ENCODE measurements around the gene NFKBIA.
"Not testable (repeated sequence)": the region's sequence is repeated elsewhere in the genome, so short reads cannot be mapped to it uniquely, and the experiment has no call there.

Gene NFKBIA

DNA sequence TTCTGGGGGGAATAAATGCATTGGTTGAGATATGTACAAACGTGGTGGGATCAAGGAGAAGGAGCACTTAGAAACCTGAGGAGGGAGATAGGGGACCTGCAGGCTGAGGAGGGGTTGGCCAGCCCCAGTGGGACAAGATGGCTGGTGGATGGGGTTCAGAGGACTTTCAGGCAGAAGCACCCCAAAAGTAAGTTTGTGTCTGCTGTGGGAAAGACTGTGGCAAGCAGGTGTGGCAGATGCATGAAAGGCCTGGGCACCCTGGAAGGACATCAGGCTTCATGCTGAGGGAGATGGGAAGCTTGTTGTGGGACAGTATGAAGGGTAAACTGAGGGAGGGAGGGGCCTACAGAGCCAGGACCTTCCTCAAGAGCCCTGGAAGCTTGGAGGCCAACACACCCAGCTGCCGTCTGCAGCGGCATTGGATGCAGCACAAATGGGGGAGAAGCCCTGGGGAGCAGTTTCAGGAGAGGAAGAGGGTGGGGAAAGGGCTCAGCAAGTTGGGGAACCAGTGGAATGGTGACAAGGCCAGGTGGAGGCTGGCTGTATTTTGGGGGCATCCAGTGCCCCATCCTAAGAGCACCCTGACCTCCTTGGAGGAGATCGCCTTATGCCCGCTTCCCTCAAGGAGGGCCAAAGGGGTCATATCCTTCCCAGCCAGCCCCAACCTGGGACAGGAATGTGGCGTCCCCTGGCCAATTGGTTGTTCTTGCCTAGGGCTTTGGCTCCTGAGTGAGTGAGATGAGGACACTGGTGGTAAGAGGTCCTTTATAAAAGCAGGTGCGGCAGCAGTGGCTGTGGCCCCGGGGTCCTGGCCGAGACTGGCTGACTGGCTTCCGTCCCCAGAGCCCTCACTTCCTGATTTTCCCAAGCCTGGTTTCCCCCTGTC, 20.7 kb downstream of the NFKBIA start:
- in situ Hi-C loops (cut with HindIII; ENCODE audit: low pct_ligation_motif_present, low pct_unique_long_range_greater_than_20kb, low sequenced_read_pairs), result no loop called here

DNA sequence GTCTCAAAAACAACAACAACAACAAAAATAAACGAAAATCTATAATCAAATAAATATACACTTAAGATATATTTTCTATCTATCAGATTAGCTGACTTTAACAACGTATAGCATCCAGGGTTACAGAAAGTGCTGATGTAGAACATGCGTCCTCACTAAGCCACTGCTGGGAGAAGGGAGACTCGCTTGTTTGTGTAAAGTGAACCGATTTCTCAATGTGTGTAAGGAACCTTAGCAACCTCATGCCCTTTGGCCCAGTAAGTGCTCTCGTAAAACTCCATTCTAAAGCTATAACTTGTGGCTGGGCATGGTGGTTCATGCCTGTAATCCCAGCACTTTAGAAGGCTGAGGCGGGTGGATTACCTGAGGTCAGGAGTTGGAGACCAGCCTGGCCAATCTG, 23.8 kb downstream of the NFKBIA start:
- in situ Hi-C loops (cut with HindIII; ENCODE audit: low pct_ligation_motif_present, low pct_unique_long_range_greater_than_20kb, low sequenced_read_pairs), result no loop called here
- no peak for DNase-seq

More for the DNA sequence above, 20.7 kb downstream of the NFKBIA start:
- no peak for DNase-seq

DNA sequence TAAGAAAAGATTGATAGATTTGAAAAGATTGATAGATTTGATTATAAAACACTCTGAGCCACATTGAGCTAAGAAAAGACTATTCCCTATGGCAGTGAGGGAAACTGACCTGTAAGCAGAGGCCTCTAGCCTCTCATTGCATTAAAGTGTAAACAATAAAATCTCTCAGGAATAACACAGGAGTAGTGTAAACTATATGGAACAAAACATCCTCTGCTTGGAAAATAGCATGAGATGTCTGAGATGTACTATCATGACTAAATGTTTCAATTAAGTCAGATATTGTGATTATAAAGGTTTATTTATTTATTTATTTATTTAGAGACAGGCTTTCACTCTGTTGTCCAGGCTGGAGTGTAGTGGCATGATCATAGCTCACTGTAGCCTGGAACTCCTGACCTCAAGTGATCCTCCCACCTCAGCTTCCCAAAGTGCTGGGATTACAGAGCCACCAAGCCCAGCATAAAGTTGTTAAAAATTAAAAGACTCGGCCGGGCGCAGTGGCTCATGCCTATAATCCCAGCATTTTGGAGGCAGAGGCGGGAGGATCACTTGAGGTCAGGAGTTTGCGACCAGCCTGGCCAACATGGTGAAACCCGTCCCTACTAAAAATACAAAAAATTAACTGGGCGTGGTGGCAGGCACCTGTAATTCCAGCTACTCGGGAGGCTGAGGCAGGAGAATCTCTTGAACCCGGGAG, 25.2 kb downstream of the NFKBIA start:
- DNase-seq; in situ Hi-C loops (cut with HindIII; ENCODE audit: low pct_ligation_motif_present, low pct_unique_long_range_greater_than_20kb, low sequenced_read_pairs): not testable (repeated sequence)

- no peak for DNase-seq
- in situ Hi-C loops (cut with HindIII; ENCODE audit: low pct_ligation_motif_present, low pct_unique_long_range_greater_than_20kb, low sequenced_read_pairs), result no loop called here
Observed at GRCh38 chr14:35378425-35379233, 25.9 kb downstream of the NFKBIA start.

DNA sequence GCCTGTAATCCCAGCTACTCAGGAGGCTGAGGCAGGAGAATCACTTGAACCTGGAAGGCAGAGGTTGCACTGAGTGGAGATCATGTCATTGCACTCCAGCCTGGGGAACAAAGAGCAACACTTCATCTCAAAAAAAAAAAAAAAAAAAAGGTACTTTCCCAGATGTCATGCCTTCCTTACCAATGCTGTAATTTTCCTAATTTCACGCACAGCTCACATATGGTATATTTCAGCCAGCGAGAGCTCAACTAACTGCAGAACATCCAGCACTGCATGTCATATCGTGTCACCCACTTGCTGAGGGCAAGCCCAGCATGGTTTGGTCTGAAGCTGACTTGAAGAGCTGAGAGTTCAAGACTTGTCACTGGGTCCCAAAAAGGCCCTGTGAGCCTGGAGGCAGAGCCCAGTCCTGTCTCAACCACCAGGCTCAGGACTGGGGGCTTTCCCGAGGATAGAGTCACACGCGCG, 29.0 kb downstream of the NFKBIA start:
- in situ Hi-C loops (cut with HindIII; ENCODE audit: low pct_ligation_motif_present, low pct_unique_long_range_greater_than_20kb, low sequenced_read_pairs), result no loop called here
- no peak for DNase-seq

DNA sequence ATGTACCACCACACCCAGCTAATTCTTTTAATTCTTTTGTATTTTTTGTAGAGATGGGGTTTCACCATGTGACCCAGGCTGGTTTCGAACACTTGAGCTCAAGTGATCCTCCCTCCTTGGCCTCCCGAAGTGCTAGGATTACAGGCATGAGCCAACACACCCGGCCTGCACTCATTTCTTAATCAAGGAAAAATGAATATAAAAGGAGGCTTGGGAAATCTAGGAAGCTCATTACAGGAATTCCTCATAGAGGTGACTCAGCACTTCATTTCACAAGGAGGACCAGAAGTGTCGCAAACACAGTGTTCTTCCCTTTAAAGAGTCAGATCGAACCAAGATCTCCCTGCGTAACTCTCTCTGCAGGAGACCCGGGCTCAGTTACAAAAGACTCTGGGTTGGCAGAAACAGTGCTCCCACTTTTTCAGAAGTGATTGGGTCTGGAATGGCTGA, 30.3 kb downstream of the NFKBIA start:
- DNase-seq, result peak; percentile 39
- in situ Hi-C loops (cut with HindIII; ENCODE audit: low pct_ligation_motif_present, low pct_unique_long_range_greater_than_20kb, low sequenced_read_pairs), result no loop called here

DNA sequence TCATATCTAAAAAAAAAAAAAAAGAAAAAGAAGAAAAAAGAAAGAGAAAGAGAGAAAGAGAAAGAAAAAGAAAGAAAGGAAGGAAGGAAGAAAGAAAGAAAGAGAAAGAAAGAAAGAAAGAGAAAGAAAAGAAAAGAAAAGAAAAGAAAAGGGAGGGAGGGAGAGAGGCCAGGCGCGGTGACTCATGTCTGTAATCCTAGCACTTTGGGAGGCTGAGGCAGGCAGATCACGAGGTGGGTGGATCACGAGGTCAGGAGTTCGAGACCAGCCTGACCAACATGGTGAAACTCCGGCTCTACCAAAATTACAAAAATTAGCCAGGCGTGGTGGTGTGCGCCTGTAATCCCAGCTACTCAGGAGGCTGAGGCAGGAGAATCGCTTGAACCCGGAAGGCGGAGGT, 31.3 kb downstream of the NFKBIA start:
- DNase-seq; in situ Hi-C loops (cut with HindIII; ENCODE audit: low pct_ligation_motif_present, low pct_unique_long_range_greater_than_20kb, low sequenced_read_pairs): not testable (repeated sequence)

GRCh38 chr14:35370969-35371368, 33.6 kb downstream of the NFKBIA start:
- in situ Hi-C loops (cut with HindIII; ENCODE audit: low pct_ligation_motif_present, low pct_unique_long_range_greater_than_20kb, low sequenced_read_pairs), result no loop called here
- DNase-seq, result no peak

GRCh38 chr14:35369701-35370191, 34.8 kb downstream of the NFKBIA start:
- no peak for DNase-seq
- in situ Hi-C loops (cut with HindIII; ENCODE audit: low pct_ligation_motif_present, low pct_unique_long_range_greater_than_20kb, low sequenced_read_pairs), result no loop called here

DNA sequence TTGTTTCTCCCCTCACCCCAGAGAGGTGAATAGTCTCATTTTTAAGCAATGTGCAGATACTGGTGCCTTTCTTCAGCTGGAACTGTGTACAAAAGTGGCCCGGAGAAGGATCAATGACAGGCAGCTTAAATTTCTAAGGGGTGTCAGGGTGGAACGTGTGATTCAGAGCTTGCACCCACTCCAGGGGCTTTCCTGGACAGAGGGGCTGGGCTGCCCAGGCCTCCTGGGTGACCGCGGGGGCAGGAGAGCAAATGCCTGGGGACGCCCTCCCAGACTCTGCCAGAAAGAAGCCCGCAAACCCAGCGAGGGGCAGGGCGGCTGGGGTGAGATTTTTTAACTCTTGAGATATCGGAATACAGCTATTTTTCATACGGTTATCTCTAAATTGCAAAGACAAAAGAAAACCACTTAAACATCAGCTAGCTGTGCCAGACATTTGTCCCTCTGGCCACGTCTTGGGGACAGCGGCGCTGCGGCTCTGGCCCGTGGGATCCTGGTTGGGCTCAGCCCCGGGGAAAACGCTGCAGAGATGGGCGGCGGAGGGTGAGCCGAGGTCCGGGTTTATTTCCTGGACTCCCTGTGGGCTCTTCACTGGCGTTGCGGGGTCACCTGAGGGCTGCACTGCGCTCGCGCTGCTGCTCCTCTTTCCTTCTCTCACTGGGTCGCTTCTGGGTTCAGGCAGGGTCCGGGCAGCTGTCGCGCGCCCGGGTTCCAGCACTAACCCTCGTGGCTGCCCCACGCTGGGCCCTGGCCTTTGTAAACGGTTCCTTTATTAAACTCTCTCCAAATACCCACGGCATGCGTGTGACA, 35.8 kb downstream of the NFKBIA start:
- DNase-seq, result no peak
- in situ Hi-C loops (cut with HindIII; ENCODE audit: low pct_ligation_motif_present, low pct_unique_long_range_greater_than_20kb, low sequenced_read_pairs), result no loop called here

DNA sequence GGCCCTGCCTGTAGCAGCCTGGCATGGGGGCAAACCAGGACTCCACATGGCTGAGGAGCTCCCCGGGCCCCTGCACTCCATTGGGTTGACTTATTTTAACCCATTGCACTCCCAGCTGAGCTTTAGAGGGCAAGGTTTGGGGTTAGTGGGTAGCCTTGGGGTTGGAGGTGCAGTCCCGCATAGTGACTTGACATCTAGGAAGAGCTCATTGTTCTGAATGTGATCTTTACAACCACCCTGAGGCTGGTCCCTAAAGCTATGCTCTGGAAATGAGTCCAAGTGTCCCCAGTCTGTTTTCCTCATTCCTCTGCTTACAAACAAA, 36.4 kb downstream of the NFKBIA start:
- no peak for DNase-seq
- in situ Hi-C loops (cut with HindIII; ENCODE audit: low pct_ligation_motif_present, low pct_unique_long_range_greater_than_20kb, low sequenced_read_pairs), result no loop called here

- no peak for DNase-seq
- in situ Hi-C loops (cut with HindIII; ENCODE audit: low pct_ligation_motif_present, low pct_unique_long_range_greater_than_20kb, low sequenced_read_pairs), result no loop called here
Observed at GRCh38 chr14:35367056-35367372, 37.5 kb downstream of the NFKBIA start.

DNA sequence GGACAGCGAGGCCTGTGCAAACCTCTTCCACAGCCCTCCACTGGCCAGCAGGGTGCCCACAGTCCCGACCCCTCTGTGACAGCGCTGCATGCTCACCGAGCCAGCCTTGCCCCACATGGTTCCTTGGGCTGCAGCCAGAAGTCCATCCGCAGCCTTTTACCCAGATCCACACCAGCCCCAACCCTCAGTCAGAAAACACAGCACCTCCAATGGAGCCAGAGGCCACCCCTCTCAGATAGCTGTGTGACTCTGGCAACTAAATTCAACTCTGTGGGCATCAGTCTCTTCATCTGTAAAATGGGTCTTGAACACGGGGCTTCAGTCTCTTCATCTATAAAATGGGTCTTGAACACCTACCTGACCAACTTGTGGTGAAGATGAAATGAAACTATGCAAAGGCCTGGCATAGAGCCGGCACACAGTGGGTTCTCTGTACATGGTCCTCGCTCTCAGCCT, 38.0 kb downstream of the NFKBIA start:
- DNase-seq, result no peak
- in situ Hi-C loops (cut with HindIII; ENCODE audit: low pct_ligation_motif_present, low pct_unique_long_range_greater_than_20kb, low sequenced_read_pairs), result no loop called here

- in situ Hi-C loops (cut with HindIII; ENCODE audit: low pct_ligation_motif_present, low pct_unique_long_range_greater_than_20kb, low sequenced_read_pairs), result no loop called here
- DNase-seq, result no peak
Observed at GRCh38 chr14:35366056-35366451, 38.5 kb downstream of the NFKBIA start.

- DNase-seq, result peak; percentile 68
- in situ Hi-C loops (cut with HindIII; ENCODE audit: low pct_ligation_motif_present, low pct_unique_long_range_greater_than_20kb, low sequenced_read_pairs), result no loop called here
Observed at GRCh38 chr14:35365130-35366055, 39.2 kb downstream of the NFKBIA start.

DNA sequence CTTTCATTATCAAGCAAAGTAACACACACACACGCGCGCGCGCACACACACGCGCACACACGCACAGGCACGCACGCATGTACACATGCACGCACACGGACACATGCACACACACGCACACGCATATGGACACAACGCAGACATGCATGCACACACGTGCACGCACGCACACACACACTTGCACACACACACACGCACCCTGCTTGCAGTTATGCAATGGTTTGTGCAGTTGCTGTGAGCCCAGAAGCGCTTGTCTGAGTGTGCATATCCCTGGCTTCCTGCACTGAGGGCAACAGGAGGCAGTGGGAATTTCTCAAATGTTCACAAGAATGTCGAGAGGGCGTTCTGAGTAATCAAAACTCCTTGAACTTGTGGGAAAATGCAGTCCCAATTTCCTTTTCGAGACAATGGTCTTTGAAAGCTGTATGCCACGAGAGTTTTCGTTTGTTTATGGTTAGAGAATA, 41.6 kb downstream of the NFKBIA start:
- no peak for DNase-seq
- in situ Hi-C loops (cut with HindIII; ENCODE audit: low pct_ligation_motif_present, low pct_unique_long_range_greater_than_20kb, low sequenced_read_pairs), result no loop called here

DNA sequence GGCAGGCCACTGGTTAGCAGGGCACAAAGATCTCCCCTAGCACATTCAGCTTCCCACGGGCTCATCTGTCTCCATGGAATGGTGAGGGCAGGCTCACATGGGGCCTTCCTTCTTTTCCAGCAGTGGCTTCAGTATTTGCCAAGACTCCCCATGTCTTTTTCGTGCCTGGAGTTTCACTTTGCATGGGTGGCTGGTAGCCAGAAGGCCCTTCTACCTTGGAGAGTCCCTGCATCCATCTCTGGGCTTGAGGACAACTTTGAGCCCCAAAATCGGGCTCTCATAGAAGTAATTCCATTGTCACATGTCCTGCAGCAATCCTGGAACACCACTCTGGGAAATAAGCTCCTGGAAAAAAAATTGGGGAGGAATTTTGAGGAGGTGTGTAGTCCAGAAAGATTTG, 42.1 kb downstream of the NFKBIA start:
- in situ Hi-C loops (cut with HindIII; ENCODE audit: low pct_ligation_motif_present, low pct_unique_long_range_greater_than_20kb, low sequenced_read_pairs), result no loop called here
- no peak for DNase-seq

Data from ACHN (cell line).